ENCODE results near the gene PDSS2. TPM values are rescaled to one million over a fixed set of nuclear protein-coding genes. Genes with fewer than 3 reads are reported as not detected.
"Not testable (repeated sequence)": the region's sequence is repeated elsewhere in the genome, so short reads cannot be mapped to it uniquely, and the experiment has no call there.

The PDSS2 gene
- total RNA-seq, 4 donors from 2014 or later = 4.3 to 14.7 (median 12.1) TPM

DNA sequence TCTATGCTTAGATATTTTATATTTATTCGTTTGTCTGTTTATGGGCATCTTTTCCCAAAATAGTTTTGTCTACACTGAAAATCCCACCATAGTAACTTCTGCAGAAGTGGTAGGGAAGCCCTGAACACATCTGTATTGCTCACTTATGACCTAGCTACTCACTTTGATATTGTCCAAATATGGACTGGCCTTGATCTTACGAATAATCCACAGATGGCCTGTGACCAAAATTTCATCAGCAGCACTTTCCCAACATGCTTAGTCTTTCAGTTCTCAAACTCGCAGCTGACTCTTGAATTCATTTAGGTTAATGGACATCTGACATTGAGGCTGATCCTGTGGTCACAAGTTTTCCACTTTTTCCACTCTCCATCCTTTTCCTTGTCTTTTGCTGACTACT is 263.2 kb downstream of the PDSS2 start:
- Histone ChIP-seq H3K9me3 (no peaks in the 10 kb centered on the region), H3K4me3 (no peak overlapping the region), H3K4me1 (no peaks in the 10 kb centered on the region), H3K27ac (no peak overlapping the region), H3K36me3 (peaks cover 4% of the 10 kb centered on the region), H3K27me3 (no peaks in the 10 kb centered on the region)
- no peak for DNase-seq (ENCODE audit: low spot score in 2 of 2)
- 80% methylated on average over 3 of the region's 3 CpGs for WGBS
- no peak for TF ChIP-seq EP300 (IDR thresholded peaks at IDR 0.05)
- TF ChIP-seq POLR2AphosphoS5 (IDR thresholded peaks at IDR 0.05) = no peak
- TF ChIP-seq POLR2A (IDR thresholded peaks at IDR 0.05) = no peak
- TF ChIP-seq CTCF (IDR thresholded peaks at IDR 0.05) = no peak

GRCh38 chr6:107194723-107195122 is 264.6 kb downstream of the PDSS2 start:
- not testable (repeated sequence) for DNase-seq (ENCODE audit: low spot score in 2 of 2); H3K27ac ChIP-seq; H3K4me1 ChIP-seq; H3K4me3 ChIP-seq; H3K9me3 ChIP-seq; H3K36me3 ChIP-seq; H3K27me3 ChIP-seq
- WGBS = 94% methylated on average over 8 of the region's 8 CpGs

DNA sequence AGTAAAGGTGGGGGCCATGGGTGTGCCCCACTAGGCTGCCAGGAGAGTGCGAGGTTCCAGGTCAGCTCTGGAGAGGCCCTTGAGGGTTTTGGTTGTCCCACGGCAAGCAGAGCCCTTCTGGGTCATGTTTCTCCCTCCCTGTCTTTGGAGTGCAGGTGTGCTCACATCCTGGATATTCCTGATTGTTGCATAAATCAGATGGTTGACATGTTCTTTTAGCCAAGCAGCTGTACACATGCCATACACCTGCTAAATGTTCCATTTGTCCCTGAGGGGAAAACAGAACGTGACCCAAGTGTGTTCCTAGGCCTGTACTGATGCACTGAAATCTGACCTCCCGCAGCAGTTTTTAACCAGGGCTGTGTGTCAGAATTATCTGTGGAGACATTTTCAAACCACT is 266.5 kb downstream of the PDSS2 start:
- H3K4me3 ChIP-seq = no peak overlapping the region
- WGBS = 60% methylated on average over 4 of the region's 4 CpGs
- no peak for TF ChIP-seq EP300 (IDR thresholded peaks at IDR 0.05)
- no peak for TF ChIP-seq CTCF (IDR thresholded peaks at IDR 0.05)
- no peak for TF ChIP-seq POLR2AphosphoS5 (IDR thresholded peaks at IDR 0.05)
- no peak for TF ChIP-seq POLR2A (IDR thresholded peaks at IDR 0.05)
- H3K27ac ChIP-seq = no peak overlapping the region
- no peaks in the 10 kb centered on the region for H3K4me1 ChIP-seq
- peaks cover 4% of the 10 kb centered on the region for H3K36me3 ChIP-seq
- no peak for DNase-seq (ENCODE audit: low spot score in 2 of 2)
- H3K9me3 ChIP-seq = no peaks in the 10 kb centered on the region
- H3K27me3 ChIP-seq = no peaks in the 10 kb centered on the region

DNA sequence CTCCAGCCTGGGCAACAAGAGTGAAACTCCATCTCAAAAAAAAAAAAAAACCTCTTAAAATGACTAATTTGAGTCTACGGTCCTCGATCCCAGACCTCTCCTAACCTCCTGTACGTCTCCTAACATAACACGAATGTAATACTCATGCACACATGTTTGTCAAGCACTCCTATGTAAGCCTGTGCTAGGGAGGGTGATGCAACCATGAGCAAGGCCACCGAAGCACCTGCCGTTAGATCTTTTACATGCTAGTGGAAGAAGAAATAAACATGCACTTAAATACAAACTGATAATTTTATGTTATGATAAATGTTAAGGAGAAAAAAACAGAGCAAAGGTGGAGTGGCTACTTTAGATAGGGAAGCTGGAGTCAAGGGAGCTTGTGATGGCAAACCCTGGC is 271.7 kb downstream of the PDSS2 start:
- Histone ChIP-seq H3K27ac (no peak overlapping the region), H3K27me3 (no peaks in the 10 kb centered on the region), H3K36me3 (no peaks in the 10 kb centered on the region), H3K4me3 (no peak overlapping the region), H3K4me1 (no peaks in the 10 kb centered on the region), H3K9me3 (no peaks in the 10 kb centered on the region)
- TF ChIP-seq POLR2AphosphoS5 (IDR thresholded peaks at IDR 0.05) (no peak), CTCF (IDR thresholded peaks at IDR 0.05) (no peak), POLR2A (IDR thresholded peaks at IDR 0.05) (no peak), EP300 (IDR thresholded peaks at IDR 0.05) (no peak)
- WGBS = 83% methylated on average over 6 of the region's 6 CpGs
- no peak for DNase-seq (ENCODE audit: low spot score in 2 of 2)

DNA sequence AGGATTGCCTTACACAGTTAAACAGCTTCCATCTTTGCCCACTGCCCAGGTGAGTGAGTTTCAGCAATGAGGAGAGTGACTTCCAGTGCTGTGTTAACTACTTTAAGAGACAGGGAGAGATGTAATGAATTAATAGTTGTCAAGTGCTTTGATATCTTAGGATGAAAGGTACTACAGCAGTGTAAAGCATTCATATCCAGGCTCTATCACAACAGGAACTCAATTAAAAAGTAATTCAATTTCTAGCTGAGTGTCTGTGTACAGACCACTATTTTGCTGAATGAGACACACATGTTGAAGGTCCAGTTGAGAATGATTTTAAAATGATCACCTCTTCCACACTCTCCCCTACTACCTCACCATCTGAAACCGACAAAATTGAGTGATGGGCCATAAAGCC is 273.3 kb downstream of the PDSS2 start:
- Histone ChIP-seq H3K4me3 (no peak overlapping the region), H3K36me3 (no peaks in the 10 kb centered on the region), H3K27ac (no peak overlapping the region), H3K4me1 (no peaks in the 10 kb centered on the region), H3K27me3 (no peaks in the 10 kb centered on the region), H3K9me3 (no peaks in the 10 kb centered on the region)
- TF ChIP-seq CTCF (IDR thresholded peaks at IDR 0.05) = no peak
- 90% methylated on average over 1 of the region's 1 CpG for WGBS
- no peak for DNase-seq (ENCODE audit: low spot score in 2 of 2)

GRCh38 chr6:107185391-107185970 is 273.9 kb downstream of the PDSS2 start:
- H3K36me3 ChIP-seq = no peaks in the 10 kb centered on the region
- no peak overlapping the region for H3K4me3 ChIP-seq
- no peaks in the 10 kb centered on the region for H3K27me3 ChIP-seq
- no peaks in the 10 kb centered on the region for H3K4me1 ChIP-seq
- no peaks in the 10 kb centered on the region for H3K9me3 ChIP-seq
- no peak for TF ChIP-seq POLR2AphosphoS5 (IDR thresholded peaks at IDR 0.05)
- TF ChIP-seq CTCF (IDR thresholded peaks at IDR 0.05) = no peak
- TF ChIP-seq EP300 (IDR thresholded peaks at IDR 0.05) = no peak
- TF ChIP-seq POLR2A (IDR thresholded peaks at IDR 0.05) = no peak
- H3K27ac ChIP-seq = no peak overlapping the region
- no peak for DNase-seq (ENCODE audit: low spot score in 2 of 2)
- 79% methylated on average over 9 of the region's 9 CpGs for WGBS

All from suprapubic skin (tissue), 4 donors.